Psoas muscle (tissue), 8 donors: Measurements from ENCODE around the gene NCOR1. TPM values are rescaled to one million over a fixed set of nuclear protein-coding genes. Genes with fewer than 3 reads are reported as not detected.
A peak's percentile ranks its signal among the peaks of the same experiment; 100 is the strongest.

Experiments
- ATAC-seq, 4 donors: fragments of 200-7000 bp; cut with Tn5 transposase; one replicate each; pipeline ENCODE4 v1.9.1; 2020; ENCODE audit warnings: moderate library complexity in 3 of 4, mild to moderate bottlenecking in 2 of 4
- DNase-seq, 2 donors: peaks; one replicate each; pipeline ENCODE4 v3.0.0-alpha.2; 2020
- H3K27ac ChIP-seq: fragments of 200-600 bp; one replicate; pipeline ENCODE4 v1.8.0; 2022
- H3K27me3 ChIP-seq, 3 donors: fragments of 200-600 bp in 1 of 3; one replicate each; pipeline versions ENCODE4 v1.6.1 to v1.8.0; 2013 to 2022; ENCODE audit warnings: low read length in 2 of 3, mild to moderate bottlenecking in 2 of 3, moderate library complexity in 1 of 3; ENCODE audit not compliant: insufficient read depth in 3 of 3
- H3K36me3 ChIP-seq, 2 donors: fragments of 200-600 bp in 1 of 2; one replicate each; pipeline versions ENCODE4 v1.6.1 to v1.8.0; 2013 to 2022; ENCODE audit warnings: low read depth in 1 of 2, mild to moderate bottlenecking in 1 of 2, moderate library complexity in 1 of 2; ENCODE audit not compliant: insufficient read depth in 1 of 2
- H3K4me1 ChIP-seq: fragments of 200-600 bp; one replicate; pipeline ENCODE4 v1.8.0; 2022
- H3K4me3 ChIP-seq: fragments of 200-600 bp; one replicate; pipeline ENCODE4 v1.8.0; 2022; ENCODE audit warnings: mild to moderate bottlenecking
- H3K9me3 ChIP-seq: fragments of 200-600 bp; one replicate; pipeline ENCODE4 v1.8.0; 2022
- WGBS, 3 donors: extraction: QIAGEN DNeasy Blood & Tissue Kit; methylation state at CpG; one replicate each; pipeline versions ENCODE4 v1.1.6 to v1.1.7; 2013; 5-methylcytosine and 5-hydroxymethylcytosine counted together
- intact Hi-C, 2 donors: fragments of 100-400 bp; cut with DNase I; formaldehyde crosslinking; loops; one replicate each; pipeline versions ENCODE4 v1.11.0 to v1.14.2; 2022
- polyA plus RNA-seq, 3 donors: library from polyadenylated mRNA; stranded (reverse); fragments of 200-250 nt; gene quantifications; one replicate each; pipeline ENCODE4 v1.2.3, GENCODE V29; 2013
- total RNA-seq, 4 donors: library from RNA; stranded (reverse); fragmentation: NEBNext Ultra II Directional in 2 of 4; extraction: Animal tissue kit (Norgen Biotek cat#: 25700) in 2 of 4; gene quantifications; one replicate each; pipeline versions ENCODE4 v1.2.1 to v1.2.4, GENCODE V29; 2021 to 2023
- TF ChIP-seq, protein P1 (sequence below): fragments of 200-600 bp; IDR thresholded peaks from one replicate; pipeline ENCODE4 v1.8.0; 2022; ENCODE audit warnings: antibody characterized with exemption
- donor health status: healthy with polysubstance abuse.
- donor health status: DM: no; HTN: no; CAD: no; lungs with moderate emphysema.
- donor health status: Bipolar disorder and iron deficiency.
- donor health status: healthy.
- donor health status: DM: yes; HTN: yes; CAD: no.
- donor health status: DM: no; HTN: no; CAD: no.
- donor health status: DM: no; HTN: no; CAD: no.
- donor health status: DM: yes; HTN: yes; CAD: no.

NCOR1 gene
- total and polyA plus RNA-seq, 7 donors: 22.8 to 102 (median 78.8) TPM

DNA sequence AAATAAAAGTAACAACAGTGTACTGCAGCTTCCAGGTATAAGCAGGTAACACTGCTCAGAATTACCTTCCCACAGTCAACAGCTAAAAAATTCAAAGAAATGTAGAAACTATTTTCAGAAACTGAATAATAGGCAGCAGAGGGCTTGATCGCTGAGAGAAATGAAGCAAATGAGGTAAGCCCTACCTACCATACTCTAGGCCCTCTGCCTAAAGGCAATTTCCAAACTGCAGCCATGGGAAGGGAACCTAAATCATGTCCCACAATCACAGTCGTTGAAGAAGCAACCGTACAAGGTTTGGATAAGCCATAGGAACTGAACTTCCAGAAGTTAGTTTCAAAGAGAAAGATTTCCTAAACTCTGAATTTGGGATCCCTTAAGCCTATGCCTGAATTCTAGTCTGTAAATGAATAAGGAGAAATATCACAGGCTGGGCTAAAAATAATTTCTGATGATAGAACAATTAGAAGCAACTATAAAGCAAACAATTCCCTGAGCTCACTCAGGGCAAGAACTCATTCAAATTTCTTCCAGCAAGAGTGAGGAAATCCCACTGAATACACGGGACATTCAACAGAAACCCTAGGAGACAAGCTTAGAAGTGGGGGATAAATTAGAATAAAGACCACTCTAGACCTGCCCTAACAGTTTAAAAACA lies 24.5 kb downstream of the NCOR1 start:
- intact Hi-C loops: no loop called here
- Histone ChIP-seq H3K4me1 (peaks cover 26% of the 10 kb centered on the region), H3K27ac (peak overlapping the region; percentile 62), H3K36me3 (peaks cover 2 to 43% of the 10 kb centered on the region in 2 donors), H3K4me3 (no peak overlapping the region), H3K9me3 (no peaks in the 10 kb centered on the region), H3K27me3 (no peaks in the 10 kb centered on the region)
- 53 to 62% (median 55%) methylated on average over 4 of the region's 4 CpGs for WGBS, 3 donors
- TF ChIP-seq, protein P1, sequence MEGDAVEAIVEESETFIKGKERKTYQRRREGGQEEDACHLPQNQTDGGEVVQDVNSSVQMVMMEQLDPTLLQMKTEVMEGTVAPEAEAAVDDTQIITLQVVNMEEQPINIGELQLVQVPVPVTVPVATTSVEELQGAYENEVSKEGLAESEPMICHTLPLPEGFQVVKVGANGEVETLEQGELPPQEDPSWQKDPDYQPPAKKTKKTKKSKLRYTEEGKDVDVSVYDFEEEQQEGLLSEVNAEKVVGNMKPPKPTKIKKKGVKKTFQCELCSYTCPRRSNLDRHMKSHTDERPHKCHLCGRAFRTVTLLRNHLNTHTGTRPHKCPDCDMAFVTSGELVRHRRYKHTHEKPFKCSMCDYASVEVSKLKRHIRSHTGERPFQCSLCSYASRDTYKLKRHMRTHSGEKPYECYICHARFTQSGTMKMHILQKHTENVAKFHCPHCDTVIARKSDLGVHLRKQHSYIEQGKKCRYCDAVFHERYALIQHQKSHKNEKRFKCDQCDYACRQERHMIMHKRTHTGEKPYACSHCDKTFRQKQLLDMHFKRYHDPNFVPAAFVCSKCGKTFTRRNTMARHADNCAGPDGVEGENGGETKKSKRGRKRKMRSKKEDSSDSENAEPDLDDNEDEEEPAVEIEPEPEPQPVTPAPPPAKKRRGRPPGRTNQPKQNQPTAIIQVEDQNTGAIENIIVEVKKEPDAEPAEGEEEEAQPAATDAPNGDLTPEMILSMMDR: no peak
- ATAC-seq: peak; percentile 27 to 63 (median 46)
- no peak for DNase-seq

DNA sequence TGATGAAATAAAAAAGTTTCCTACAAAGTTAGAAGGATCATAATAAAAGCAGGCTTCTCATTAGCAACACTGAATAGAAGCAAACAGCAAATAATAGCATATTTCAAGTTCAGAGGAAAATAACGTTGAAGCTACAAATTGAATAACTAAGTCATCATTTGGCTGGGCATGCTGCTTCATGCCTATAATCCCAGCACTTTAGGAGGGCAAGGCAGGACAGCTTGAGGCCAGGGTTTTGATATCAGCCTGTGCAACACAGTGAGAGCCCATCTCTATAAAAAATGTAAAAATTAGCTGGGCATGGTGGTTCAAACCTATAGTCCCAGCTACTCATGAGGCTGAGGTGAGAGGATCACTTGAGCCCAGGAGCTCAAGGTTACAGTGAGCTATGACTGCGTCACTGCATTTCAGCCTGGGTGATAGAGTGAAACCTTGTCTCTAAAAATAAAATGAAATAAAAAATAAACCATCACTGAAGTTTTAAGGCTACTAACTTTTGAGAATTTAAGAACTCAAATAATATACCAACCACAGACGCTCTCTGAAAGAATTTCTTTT lies 25.5 kb downstream of the NCOR1 start:
- ATAC-seq: peak; percentile 23 to 61 (median 48)
- peaks cover 2 to 53% of the 10 kb centered on the region in 2 donors for H3K36me3 ChIP-seq
- WGBS, 3 donors: 55 to 74% (median 60%) methylated on average over 3 of the region's 3 CpGs

DNA sequence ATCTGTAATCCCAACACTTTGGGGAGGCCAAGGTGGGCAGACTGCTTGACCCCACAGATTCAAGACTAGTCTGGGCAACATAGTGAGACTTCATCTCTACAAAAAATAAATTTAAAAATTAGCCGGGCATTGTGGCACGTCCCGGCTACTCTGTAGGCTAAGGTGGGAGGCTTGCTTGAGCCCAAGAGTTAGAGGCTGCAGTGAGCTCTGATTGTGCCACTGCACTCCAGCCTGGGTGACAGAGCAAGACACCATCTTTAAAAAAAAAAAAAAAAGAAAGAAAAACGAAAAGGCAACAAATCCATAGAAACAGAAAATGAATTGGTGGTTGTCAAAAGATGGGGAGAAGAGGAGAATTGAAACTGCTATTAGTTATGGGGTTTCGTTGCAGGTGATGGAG lies 27.7 kb downstream of the NCOR1 start:
- Histone ChIP-seq H3K9me3 (no peaks in the 10 kb centered on the region), H3K4me1 (peaks cover 39% of the 10 kb centered on the region), H3K27ac (no peak overlapping the region), H3K36me3 (peaks cover 2 to 37% of the 10 kb centered on the region in 2 donors), H3K4me3 (no peak overlapping the region), H3K27me3 (no peaks in the 10 kb centered on the region)
- TF ChIP-seq, protein P1: no peak
- ATAC-seq: no peak
- no peak for DNase-seq
- intact Hi-C loops: no loop called here
- WGBS, 3 donors: 85 to 89% (median 88%) methylated on average over 5 of the region's 5 CpGs

More for the DNA sequence above, 25.5 kb downstream of the NCOR1 start:
- Histone ChIP-seq H3K9me3 (no peaks in the 10 kb centered on the region), H3K27me3 (no peaks in the 10 kb centered on the region), H3K4me1 (peaks cover 26% of the 10 kb centered on the region), H3K4me3 (no peak overlapping the region), H3K27ac (peak overlapping the region; percentile 42)
- DNase-seq: no peak
- TF ChIP-seq, protein P1: no peak
- intact Hi-C loops: no loop called here

DNA sequence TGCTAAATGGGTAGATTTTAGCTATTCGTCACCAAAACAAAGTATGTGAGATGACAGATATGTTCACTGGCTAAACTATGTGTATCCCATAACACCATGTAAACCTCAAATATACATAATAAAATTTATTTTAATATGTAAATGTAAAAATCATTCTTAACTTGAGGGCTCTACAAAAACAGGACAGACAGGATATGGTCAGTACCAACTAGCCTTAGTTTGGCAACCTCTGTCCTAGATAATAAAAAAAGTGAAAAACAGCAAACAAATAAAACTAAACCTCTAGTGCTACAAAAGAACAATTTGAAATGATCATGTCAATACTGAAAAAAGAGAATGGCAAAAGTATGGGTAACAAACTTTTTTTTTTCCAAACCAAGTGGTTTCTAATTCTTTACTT lies 33.8 kb downstream of the NCOR1 start:
- no peaks in the 10 kb centered on the region for H3K9me3 ChIP-seq
- DNase-seq (no peak), ATAC-seq (no peak)
- intact Hi-C loops: no loop called here
- no peak overlapping the region for H3K27ac ChIP-seq
- TF ChIP-seq, protein P1: no peak
- H3K36me3 ChIP-seq: peaks cover 0 to 25% of the 10 kb centered on the region in 2 donors
- H3K4me3 ChIP-seq: no peak overlapping the region
- 97 to 100% (median 100%) methylated on average over 1 of the region's 1 CpG for WGBS, 3 donors
- H3K27me3 ChIP-seq: no peaks in the 10 kb centered on the region
- H3K4me1 ChIP-seq: peaks cover 13% of the 10 kb centered on the region
